Aorta (tissue), 5 donors: Measurements from ENCODE around the gene ACADS. TPM values are rescaled to one million over a fixed set of nuclear protein-coding genes. Genes with fewer than 3 reads are reported as not detected.

ENCODE experiments used
- ATAC-seq: fragments of 200-7000 bp; cut with Tn5 transposase; one replicate; pipeline ENCODE4 v1.9.1; 2022; ENCODE audit warnings: moderate library complexity; ENCODE audit not compliant: low FRiP score
- DNase-seq, 2 donors: peaks; one replicate each; pipeline ENCODE4 v3.0.0-alpha.2; 2020
- H3K27ac ChIP-seq, 2 donors: one replicate each; pipeline ENCODE4 v1.5.1; 2013; ENCODE audit warnings: low read length in 2 of 2, mild to moderate bottlenecking in 2 of 2, moderate library complexity in 2 of 2, control low read depth in 1 of 2, inconsistent platforms in 1 of 2, low read depth in 1 of 2
- H3K27me3 ChIP-seq, 2 donors: one replicate each; pipeline ENCODE4 v1.6.1; 2013; ENCODE audit warnings: control low read depth in 1 of 2, low read length in 1 of 2, mild to moderate bottlenecking in 1 of 2, moderate library complexity in 1 of 2; ENCODE audit not compliant: insufficient read depth in 2 of 2, control insufficient read depth in 1 of 2
- H3K36me3 ChIP-seq, 2 donors: one replicate each; pipeline ENCODE4 v1.6.1; 2013; ENCODE audit warnings: control low read depth in 1 of 2, low read length in 1 of 2, mild to moderate bottlenecking in 1 of 2; ENCODE audit not compliant: insufficient read depth in 2 of 2, control insufficient read depth in 1 of 2
- H3K4me1 ChIP-seq, 2 donors: one replicate each; pipeline ENCODE4 v1.6.1; 2013; ENCODE audit warnings: low read length in 2 of 2, control low read depth in 1 of 2, mild to moderate bottlenecking in 1 of 2, moderate library complexity in 1 of 2; ENCODE audit not compliant: insufficient read depth in 2 of 2, control insufficient read depth in 1 of 2
- H3K4me3 ChIP-seq, 2 donors: one replicate each; pipeline ENCODE4 v1.5.1; 2013; ENCODE audit warnings: low read length in 2 of 2, control low read depth in 1 of 2, mild to moderate bottlenecking in 1 of 2
- H3K9me3 ChIP-seq: one replicate; pipeline ENCODE4 v1.6.1; 2013; ENCODE audit warnings: mild to moderate bottlenecking, low read length; ENCODE audit not compliant: control insufficient read depth
- WGBS, 2 donors: extraction: QIAGEN DNeasy Blood & Tissue Kit; methylation state at CpG; one replicate each; pipeline ENCODE4 v1.1.7; 2013; 5-methylcytosine and 5-hydroxymethylcytosine counted together
- intact Hi-C, 2 donors: fragments of 100-400 bp; cut with DNase I; formaldehyde crosslinking; loops; one replicate each; pipeline versions ENCODE4 v1.14.2 to v1.15.0; 2022
- polyA plus RNA-seq, 2 donors: library from polyadenylated mRNA; stranded (reverse); fragments of 200-250 nt; gene quantifications; one replicate each; pipeline ENCODE4 v1.2.3, GENCODE V29; 2013
- total RNA-seq, 2 donors: library from RNA; stranded (reverse); fragmentation: NEBNext Ultra II Directional; extraction: Animal tissue kit (Norgen Biotek cat#: 25700); gene quantifications; one replicate each; pipeline ENCODE4 v1.2.1, GENCODE V29; 2021
- donor health status: healthy with polysubstance abuse.
- donor health status: Bipolar disorder and iron deficiency.
- donor health status: DM: no; HTN: no; CAD: no.
- donor health status: DM: no; HTN: no; CAD: no.
- donor health status: DM: yes; HTN: yes; CAD: no.

Gene ACADS
- total and polyA plus RNA-seq, 4 donors, result 11.3 to 36.9 (median 22.4) TPM

DNA sequence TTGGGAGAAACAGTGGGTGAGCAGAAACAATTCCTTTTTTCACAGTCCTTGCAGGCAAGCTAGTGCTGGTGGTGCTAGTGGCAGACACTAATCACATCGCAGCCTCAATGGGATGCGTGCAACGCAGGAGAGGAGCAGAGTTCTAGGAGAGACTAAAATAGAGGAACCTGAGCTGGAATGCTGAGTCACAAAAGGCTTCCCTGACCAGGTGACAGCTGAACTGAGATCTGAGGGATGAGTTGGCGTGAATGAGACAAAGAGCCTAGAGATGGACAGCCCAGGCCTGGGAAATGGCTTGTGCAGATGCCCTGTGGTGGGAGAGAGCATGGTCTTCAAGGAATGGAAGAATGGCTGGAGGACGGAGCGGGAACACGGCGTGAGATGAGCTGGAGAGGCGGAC, 25.8 kb downstream of the ACADS start:
- Histone ChIP-seq H3K4me3 (no peak overlapping the region), H3K36me3 (no peaks in the 10 kb centered on the region), H3K9me3 (peaks cover 2% of the 10 kb centered on the region), H3K27ac (no peak overlapping the region), H3K4me1 (no peaks in the 10 kb centered on the region), H3K27me3 (no peaks in the 10 kb centered on the region)
- ATAC-seq (no peak), DNase-seq (no peak)
- intact Hi-C loops, result no loop called here
- 96% methylated on average over 9 of the region's 9 CpGs for WGBS, 2 donors

GRCh38 chr12:120754792-120755191, 29.2 kb downstream of the ACADS start:
- no peaks in the 10 kb centered on the region for H3K36me3 ChIP-seq
- H3K27ac ChIP-seq, result no peak overlapping the region
- no peak for ATAC-seq
- DNase-seq, result no peak
- intact Hi-C loops, result no loop called here
- H3K27me3 ChIP-seq, result no peaks in the 10 kb centered on the region
- peaks cover 2% of the 10 kb centered on the region for H3K9me3 ChIP-seq
- no peaks in the 10 kb centered on the region for H3K4me1 ChIP-seq
- no peak overlapping the region for H3K4me3 ChIP-seq

DNA sequence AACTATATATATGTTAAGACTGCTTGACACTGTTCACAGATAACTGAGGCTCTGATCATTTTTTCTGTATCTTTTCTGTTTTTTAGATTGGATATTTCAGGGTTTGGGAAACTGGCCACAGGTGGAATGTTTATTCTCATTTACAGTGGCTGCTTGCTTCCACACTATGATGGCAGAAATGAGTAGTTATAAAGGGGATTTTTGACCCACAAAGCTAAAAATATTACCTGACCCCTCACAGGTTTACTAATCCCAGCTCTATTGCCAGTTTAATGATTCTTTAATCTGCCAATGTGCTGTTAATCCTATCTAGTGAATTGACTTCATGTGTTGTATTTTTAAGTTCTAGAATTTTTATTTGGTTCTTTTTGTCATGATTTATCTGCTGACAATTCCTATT, 29.6 kb downstream of the ACADS start:
- H3K27me3 ChIP-seq, result no peaks in the 10 kb centered on the region
- no peak overlapping the region for H3K4me3 ChIP-seq
- H3K4me1 ChIP-seq, result no peaks in the 10 kb centered on the region
- intact Hi-C loops, result no loop called here
- H3K36me3 ChIP-seq, result no peaks in the 10 kb centered on the region
- H3K27ac ChIP-seq, result no peak overlapping the region
- peaks cover 2% of the 10 kb centered on the region for H3K9me3 ChIP-seq
- DNase-seq (no peak), ATAC-seq (no peak)

DNA sequence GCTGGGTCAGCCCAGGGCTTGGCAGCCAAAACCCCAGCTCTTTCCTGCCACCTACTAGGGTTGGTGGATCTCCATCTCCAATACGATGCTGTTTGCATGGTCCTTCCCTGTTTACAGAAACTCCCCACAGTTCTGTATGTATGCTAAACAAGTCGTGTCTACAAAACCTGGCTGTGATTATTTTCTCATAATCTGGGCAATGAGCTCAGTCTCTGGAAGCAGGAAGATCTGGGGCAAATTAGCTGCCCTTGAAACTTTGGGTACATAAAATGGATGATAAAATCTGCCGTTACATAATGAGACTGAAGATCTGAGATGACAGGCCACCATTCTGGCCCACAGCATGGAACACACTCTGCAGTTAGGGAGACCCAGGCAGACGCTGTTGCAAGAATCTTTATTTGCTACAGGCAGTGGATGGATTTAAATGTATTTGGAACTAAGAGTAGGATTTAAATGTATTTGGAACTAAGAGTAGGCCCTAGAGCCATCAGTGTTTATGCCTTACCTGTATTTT, 31.7 kb downstream of the ACADS start:
- WGBS, 2 donors, result 78 to 80% methylated on average over 4 of the region's 4 CpGs
- H3K36me3 ChIP-seq, result no peaks in the 10 kb centered on the region
- no peaks in the 10 kb centered on the region for H3K4me1 ChIP-seq
- intact Hi-C loops, result no loop called here
- H3K27me3 ChIP-seq, result no peaks in the 10 kb centered on the region
- peaks cover 2% of the 10 kb centered on the region for H3K9me3 ChIP-seq
- DNase-seq (no peak), ATAC-seq (no peak)
- no peak overlapping the region for H3K27ac ChIP-seq
- no peak overlapping the region for H3K4me3 ChIP-seq

GRCh38 chr12:120757949-120758348, 32.3 kb downstream of the ACADS start:
- intact Hi-C loops, result no loop called here

GRCh38 chr12:120758798-120759590, 33.4 kb downstream of the ACADS start:
- H3K4me3 ChIP-seq, result no peak overlapping the region
- H3K27me3 ChIP-seq, result no peaks in the 10 kb centered on the region
- no peak overlapping the region for H3K27ac ChIP-seq
- H3K4me1 ChIP-seq, result no peaks in the 10 kb centered on the region
- peaks cover 0 to 2% of the 10 kb centered on the region in 2 donors for H3K36me3 ChIP-seq
- 94 to 97% methylated on average over 7 of the region's 7 CpGs for WGBS, 2 donors
- ATAC-seq (no peak), DNase-seq (no peak)
- H3K9me3 ChIP-seq, result peaks cover 2% of the 10 kb centered on the region
- intact Hi-C loops, result no loop called here

More at GRCh38 chr12:120757949-120758348, 32.3 kb downstream of the ACADS start:
- Histone ChIP-seq H3K4me3 (no peak overlapping the region), H3K4me1 (no peaks in the 10 kb centered on the region), H3K36me3 (no peaks in the 10 kb centered on the region), H3K9me3 (peaks cover 2% of the 10 kb centered on the region), H3K27ac (no peak overlapping the region), H3K27me3 (no peaks in the 10 kb centered on the region)
- DNase-seq (no peak), ATAC-seq (no peak)
- WGBS, 2 donors, result 92 to 94% methylated on average over 6 of the region's 6 CpGs

- intact Hi-C loops, result no loop called here
- Histone ChIP-seq H3K27ac (no peak overlapping the region), H3K27me3 (no peaks in the 10 kb centered on the region), H3K4me1 (no peaks in the 10 kb centered on the region), H3K9me3 (no peaks in the 10 kb centered on the region), H3K36me3 (peaks cover 2 to 3% of the 10 kb centered on the region in 2 donors), H3K4me3 (no peak overlapping the region)
- ATAC-seq (no peak), DNase-seq (no peak)
- WGBS, 2 donors, result 88 to 89% methylated on average over 27 of the region's 27 CpGs
Measured at GRCh38 chr12:120759591-120760348, 34.1 kb downstream of the ACADS start.

DNA sequence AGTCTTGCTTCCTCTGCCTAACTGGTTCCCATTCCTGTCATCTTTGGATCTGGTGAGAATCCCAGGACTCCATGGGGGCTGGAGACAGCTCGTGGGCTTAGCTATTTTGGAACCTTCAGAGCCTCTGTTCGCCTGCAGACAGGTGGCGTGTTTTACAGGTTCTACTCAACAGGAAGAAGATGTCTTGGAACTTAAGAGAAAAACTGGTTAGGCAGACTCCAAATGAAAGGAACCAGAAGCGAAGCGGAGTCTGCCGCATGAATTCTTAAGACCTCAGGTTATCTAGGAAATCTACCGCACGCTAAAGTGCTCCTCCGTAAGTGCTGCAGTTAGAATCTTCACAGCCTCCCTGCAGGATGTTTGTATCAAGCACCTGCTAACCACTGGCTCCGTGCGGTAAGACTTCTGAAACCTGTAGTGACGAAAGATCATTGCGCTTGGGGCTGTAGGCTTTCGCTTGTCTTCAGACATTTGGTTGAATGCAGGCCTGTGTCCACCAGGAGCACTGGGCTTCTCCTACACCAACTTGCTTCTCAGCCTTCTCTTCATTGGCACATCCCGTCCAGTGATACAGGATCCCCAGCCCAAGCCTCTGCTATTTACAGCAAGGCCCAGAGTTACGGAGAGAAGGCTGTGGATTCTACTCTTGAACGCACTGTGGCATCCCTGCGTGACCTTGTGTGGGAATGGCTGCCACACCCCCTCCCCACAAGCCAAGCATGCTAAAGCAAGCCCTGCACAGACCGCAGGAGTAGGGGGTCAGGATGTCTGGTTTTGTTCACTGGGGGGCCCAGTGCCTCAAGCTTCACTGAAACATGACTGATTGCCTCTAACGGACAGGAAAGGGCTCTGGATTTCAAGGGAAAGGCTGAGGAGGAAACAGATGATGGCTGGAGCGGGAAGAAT, 35.0 kb downstream of the ACADS start:
- ATAC-seq (no peak), DNase-seq (no peak)

More for the DNA sequence above, 35.0 kb downstream of the ACADS start:
- Histone ChIP-seq H3K36me3 (peaks cover 2 to 3% of the 10 kb centered on the region in 2 donors), H3K4me3 (no peak overlapping the region), H3K4me1 (no peaks in the 10 kb centered on the region), H3K27ac (no peak overlapping the region), H3K9me3 (no peaks in the 10 kb centered on the region), H3K27me3 (no peaks in the 10 kb centered on the region)
- 93% methylated on average over 21 of the region's 21 CpGs for WGBS, 2 donors
- intact Hi-C loops, result no loop called here
